Measurements from ENCODE around the gene PSTPIP2.

The PSTPIP2 gene, protein sequence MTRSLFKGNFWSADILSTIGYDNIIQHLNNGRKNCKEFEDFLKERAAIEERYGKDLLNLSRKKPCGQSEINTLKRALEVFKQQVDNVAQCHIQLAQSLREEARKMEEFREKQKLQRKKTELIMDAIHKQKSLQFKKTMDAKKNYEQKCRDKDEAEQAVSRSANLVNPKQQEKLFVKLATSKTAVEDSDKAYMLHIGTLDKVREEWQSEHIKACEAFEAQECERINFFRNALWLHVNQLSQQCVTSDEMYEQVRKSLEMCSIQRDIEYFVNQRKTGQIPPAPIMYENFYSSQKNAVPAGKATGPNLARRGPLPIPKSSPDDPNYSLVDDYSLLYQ

DNA sequence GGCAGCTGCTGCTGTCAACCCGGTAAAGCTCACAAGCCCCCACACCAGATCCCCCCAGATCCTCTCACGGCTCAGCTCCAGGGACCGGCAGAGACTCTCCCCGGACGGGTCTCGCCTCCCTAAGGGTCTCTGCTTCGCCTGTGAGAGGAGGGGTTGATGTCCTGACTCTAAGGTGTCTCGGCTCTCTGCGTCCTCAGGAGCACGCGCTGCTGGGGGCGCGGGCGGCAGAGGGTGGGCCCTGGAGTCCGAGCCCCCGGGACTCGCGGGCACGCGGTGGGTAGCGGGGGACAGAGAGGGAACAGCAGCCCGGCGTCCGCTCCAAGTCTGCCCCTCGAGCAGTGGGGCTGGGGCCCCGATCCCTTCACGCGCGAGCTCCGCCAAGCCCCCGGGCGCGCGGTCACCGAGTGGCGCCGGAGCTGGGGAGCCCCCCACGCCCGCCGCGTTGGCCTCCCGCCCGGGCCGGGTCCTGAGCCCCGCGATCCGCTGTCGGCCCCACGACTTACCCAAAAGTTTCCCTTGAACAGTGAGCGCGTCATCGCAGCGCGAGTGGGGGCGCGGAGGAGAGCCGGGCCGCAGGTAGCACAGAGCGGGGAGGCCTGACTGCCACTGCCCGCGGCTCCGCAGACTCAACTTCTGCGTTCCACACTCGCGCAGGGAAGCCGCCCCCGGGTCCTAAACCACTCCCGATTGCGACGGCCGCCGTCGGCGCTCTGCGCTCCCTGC lies at the start of gene PSTPIP2:
Gene PSTPIP2, minus strand, starts transcription at position 608 of the 723 bp plus-strand sequence. Its CDS starts 72 bp downstream, at position 536.
- H3K4me3 ChIP-seq (ENCODE audit: control insufficient read depth, low read depth, low read length), result peak within 1 kb of the TSS; percentile 70
- TF ChIP-seq, protein P1, sequence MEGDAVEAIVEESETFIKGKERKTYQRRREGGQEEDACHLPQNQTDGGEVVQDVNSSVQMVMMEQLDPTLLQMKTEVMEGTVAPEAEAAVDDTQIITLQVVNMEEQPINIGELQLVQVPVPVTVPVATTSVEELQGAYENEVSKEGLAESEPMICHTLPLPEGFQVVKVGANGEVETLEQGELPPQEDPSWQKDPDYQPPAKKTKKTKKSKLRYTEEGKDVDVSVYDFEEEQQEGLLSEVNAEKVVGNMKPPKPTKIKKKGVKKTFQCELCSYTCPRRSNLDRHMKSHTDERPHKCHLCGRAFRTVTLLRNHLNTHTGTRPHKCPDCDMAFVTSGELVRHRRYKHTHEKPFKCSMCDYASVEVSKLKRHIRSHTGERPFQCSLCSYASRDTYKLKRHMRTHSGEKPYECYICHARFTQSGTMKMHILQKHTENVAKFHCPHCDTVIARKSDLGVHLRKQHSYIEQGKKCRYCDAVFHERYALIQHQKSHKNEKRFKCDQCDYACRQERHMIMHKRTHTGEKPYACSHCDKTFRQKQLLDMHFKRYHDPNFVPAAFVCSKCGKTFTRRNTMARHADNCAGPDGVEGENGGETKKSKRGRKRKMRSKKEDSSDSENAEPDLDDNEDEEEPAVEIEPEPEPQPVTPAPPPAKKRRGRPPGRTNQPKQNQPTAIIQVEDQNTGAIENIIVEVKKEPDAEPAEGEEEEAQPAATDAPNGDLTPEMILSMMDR (IDR thresholded peaks at IDR 0.05; ENCODE audit: control insufficient read depth, insufficient read depth, low read depth, low read length, missing control alignments), result no peak
- no peak for DNase-seq (ENCODE audit: low read depth)

DNA sequence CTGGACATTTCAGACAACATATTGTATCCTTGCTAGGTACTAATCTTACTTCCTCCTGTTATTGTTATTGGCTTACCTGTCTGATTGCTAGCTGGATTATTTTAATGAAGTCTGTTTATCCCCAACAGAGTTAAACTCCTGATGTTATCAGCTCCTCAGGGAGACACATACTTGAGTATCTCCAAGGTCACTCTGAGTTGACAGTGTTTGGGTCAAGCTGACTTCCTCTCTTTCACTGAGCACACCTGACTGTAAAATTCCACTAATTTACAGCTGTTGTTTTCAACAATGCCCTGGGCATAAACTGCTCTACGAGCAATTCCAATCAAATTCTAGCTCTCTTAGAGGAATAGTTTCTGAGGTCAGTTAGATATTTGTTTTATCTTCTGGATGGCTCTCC lies 41.7 kb upstream of the PSTPIP2 start:
- H3K4me3 ChIP-seq (ENCODE audit: control insufficient read depth, low read depth, low read length), result no peak overlapping the region
- no peak for DNase-seq (ENCODE audit: low read depth)
- TF ChIP-seq, protein P1 (IDR thresholded peaks at IDR 0.05; ENCODE audit: control insufficient read depth, insufficient read depth, low read depth, low read length, missing control alignments), result no peak

DNA sequence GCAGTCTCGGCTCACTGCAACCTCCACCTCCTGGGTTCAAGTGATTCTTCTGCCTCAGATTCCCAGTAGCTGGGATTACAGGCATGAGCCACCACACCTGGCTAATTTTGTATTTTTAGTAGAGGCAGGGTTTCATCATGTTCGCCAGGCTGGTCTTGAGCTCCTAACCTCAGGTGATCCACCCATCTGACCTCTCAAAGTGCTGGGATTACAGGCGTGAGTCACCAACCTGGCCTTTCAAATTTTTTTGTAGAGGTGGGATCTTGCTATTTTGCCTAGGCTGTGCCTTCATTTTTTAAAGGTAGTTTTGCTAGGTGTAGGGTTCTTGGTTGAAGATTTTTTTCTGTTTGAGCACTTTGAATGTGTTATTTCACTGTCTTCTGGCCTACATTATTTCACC lies 38.3 kb upstream of the PSTPIP2 start:
- no peak for DNase-seq (ENCODE audit: low read depth)
- TF ChIP-seq, protein P1 (IDR thresholded peaks at IDR 0.05; ENCODE audit: control insufficient read depth, insufficient read depth, low read depth, low read length, missing control alignments), result no peak

DNA sequence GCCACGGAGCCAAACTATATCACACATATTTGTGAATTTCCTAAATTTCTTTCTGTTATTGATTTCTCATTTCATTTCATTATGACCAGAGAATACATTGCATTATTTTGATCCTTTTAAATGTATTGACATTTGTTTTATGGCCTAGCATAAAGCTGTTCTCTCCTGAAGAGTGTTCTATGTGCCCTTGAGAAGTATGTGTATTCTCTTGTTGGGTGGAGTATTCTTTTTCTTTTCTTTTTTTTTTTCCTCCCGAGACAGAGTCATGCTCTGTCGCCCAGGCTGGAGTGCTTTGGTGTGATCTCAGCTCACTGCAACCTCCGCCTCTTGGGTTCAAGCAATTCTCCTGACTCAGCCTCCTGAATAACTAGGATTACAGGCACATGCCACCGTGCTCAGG lies 37.3 kb upstream of the PSTPIP2 start:
- no peak for DNase-seq (ENCODE audit: low read depth)
- no peak overlapping the region for H3K4me3 ChIP-seq (ENCODE audit: control insufficient read depth, low read depth, low read length)
- TF ChIP-seq, protein P1 (IDR thresholded peaks at IDR 0.05; ENCODE audit: control insufficient read depth, insufficient read depth, low read depth, low read length, missing control alignments), result no peak

More for the DNA sequence above, 38.3 kb upstream of the PSTPIP2 start:
- no peak overlapping the region for H3K4me3 ChIP-seq (ENCODE audit: control insufficient read depth, low read depth, low read length)

DNA sequence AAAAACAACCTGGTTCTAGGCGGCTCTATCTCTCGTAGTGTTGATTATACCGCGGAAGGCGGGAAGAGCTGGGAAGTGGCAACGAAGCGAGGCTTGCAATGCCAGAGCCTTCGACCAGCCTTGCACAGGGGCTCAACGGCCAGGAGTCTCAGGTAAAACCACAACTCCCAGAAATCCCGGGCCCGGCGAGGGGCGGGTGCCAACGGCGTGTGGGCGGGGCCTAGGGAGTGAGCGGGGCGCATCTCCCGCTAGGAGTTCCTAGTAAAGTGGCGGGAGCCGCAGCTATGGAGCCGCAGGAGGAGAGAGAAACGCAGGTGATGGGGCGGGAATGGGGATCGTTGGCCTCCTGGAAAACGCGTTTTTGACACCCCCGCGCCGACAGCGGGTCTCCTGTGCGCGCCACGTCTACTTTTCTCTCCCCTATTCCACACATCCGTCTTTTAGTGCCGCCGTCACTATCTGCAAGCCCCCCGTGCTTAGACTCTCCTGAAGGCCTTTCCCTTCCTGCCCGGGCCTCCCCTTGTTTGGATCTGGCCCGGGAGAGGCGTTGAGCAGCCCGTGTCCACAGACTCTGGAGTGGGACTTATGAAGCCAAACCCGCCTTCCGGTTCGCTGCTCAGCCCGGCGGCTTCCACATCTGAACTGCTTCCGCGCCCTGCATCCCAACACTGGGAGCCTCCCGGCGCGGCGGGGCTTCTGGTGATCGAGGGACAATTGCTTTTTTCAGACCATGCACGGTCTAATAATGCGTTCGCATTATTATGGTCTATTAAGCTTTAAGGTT lies 32.3 kb upstream of the PSTPIP2 start, which contains the start of gene HAUS1:
Gene HAUS1, plus strand, starts transcription at position 258 of the 784 bp plus-strand sequence. Its CDS starts 27 bp downstream, at position 285.
- DNase-seq (ENCODE audit: low read depth), result no peak
- TF ChIP-seq, protein P1 (IDR thresholded peaks at IDR 0.05; ENCODE audit: control insufficient read depth, insufficient read depth, low read depth, low read length, missing control alignments), result no peak

DNA sequence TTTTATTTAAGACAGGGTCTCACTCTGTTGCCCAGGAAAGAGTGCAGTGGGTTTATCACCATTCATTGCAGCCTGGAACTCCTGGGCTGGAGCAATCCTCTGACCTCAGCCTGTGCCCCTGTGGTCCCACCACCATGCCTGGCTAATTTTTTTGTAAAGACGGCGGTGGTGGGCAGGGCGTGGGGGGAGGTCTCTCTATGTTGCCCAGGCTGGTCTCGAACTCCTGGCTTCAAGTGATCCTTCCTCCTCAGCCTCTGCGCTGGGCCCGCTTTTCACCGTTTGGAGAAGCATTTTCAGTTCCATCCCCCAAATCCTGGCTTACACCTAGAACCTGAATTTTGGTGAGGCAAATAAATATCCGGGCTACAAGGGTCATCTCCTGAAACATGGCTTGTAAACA lies 27.4 kb upstream of the PSTPIP2 start:
- H3K4me3 ChIP-seq (ENCODE audit: control insufficient read depth, low read depth, low read length), result no peak overlapping the region
- no peak for DNase-seq (ENCODE audit: low read depth)
- TF ChIP-seq, protein P1 (IDR thresholded peaks at IDR 0.05; ENCODE audit: control insufficient read depth, insufficient read depth, low read depth, low read length, missing control alignments), result no peak

More for the DNA sequence above, 32.3 kb upstream of the PSTPIP2 start, which contains the start of gene HAUS1:
- peak within 1 kb of the TSS; percentile 69 for H3K4me3 ChIP-seq (ENCODE audit: control insufficient read depth, low read depth, low read length)
